ENCODE results near the gene DNAH12.

Gene DNAH12

GRCh38 chr3:57544181-57545125, at the start of gene DNAH12:
TSS of gene DNAH12 (minus strand) at chr3:57544344. CDS start at chr3:57542870, 1,474 bp downstream.
- no peak for DNase-seq (ENCODE audit: low read depth)

- no peak for DNase-seq (ENCODE audit: low read depth)
These were observed 48.2 kb upstream of the DNAH12 start for GRCh38 chr3:57592306-57592705.

- DNase-seq (ENCODE audit: low read depth): no peak
These were observed 43.8 kb upstream of the DNAH12 start for GRCh38 chr3:57587905-57588304.

GRCh38 chr3:57586778-57587177, 42.6 kb upstream of the DNAH12 start:
- no peak for DNase-seq (ENCODE audit: low read depth)

- DNase-seq (ENCODE audit: low read depth): no peak
These were observed 39.4 kb upstream of the DNAH12 start for GRCh38 chr3:57583544-57583943.

- no peak for DNase-seq (ENCODE audit: low read depth)
These were observed 38.5 kb upstream of the DNAH12 start for GRCh38 chr3:57582474-57583168.

GRCh38 chr3:57577801-57578200, 33.7 kb upstream of the DNAH12 start:
- DNase-seq (ENCODE audit: low read depth): no peak

- no peak for DNase-seq (ENCODE audit: low read depth)
These were observed 32.0 kb upstream of the DNAH12 start for GRCh38 chr3:57575966-57576626.

- no peak for DNase-seq (ENCODE audit: low read depth)
These were observed 28.0 kb upstream of the DNAH12 start for GRCh38 chr3:57572096-57572495.

- no peak for DNase-seq (ENCODE audit: low read depth)
These were observed 26.7 kb upstream of the DNAH12 start for GRCh38 chr3:57570878-57571277.

GRCh38 chr3:57569859-57570450, 25.8 kb upstream of the DNAH12 start:
- DNase-seq (ENCODE audit: low read depth): no peak

- DNase-seq (ENCODE audit: low read depth): no peak
These were observed 15.4 kb upstream of the DNAH12 start for GRCh38 chr3:57559526-57559925.

- DNase-seq (ENCODE audit: low read depth): no peak
These were observed 13.0 kb upstream of the DNAH12 start for GRCh38 chr3:57557085-57557537.

- DNase-seq (ENCODE audit: low read depth): no peak
These were observed 12.4 kb upstream of the DNAH12 start for GRCh38 chr3:57556459-57557084.

- peak; percentile 92 for DNase-seq (ENCODE audit: low read depth)
These were observed 11.8 kb upstream of the DNAH12 start, which contains the start of gene PDE12 for GRCh38 chr3:57555738-57556458. TSS of gene PDE12 (plus strand) at chr3:57556274. CDS start at chr3:57556380, 106 bp downstream.

GRCh38 chr3:57555306-57555705, 11.2 kb upstream of the DNAH12 start:
- no peak for DNase-seq (ENCODE audit: low read depth)

- no peak for DNase-seq (ENCODE audit: low read depth)
These were observed 2.5 kb upstream of the DNAH12 start for GRCh38 chr3:57546616-57547015.

GRCh38 chr3:57545636-57546268, 1.6 kb upstream of the DNAH12 start:
- no peak for DNase-seq (ENCODE audit: low read depth)

- no peak for DNase-seq (ENCODE audit: low read depth)
These were observed 5.7 kb downstream of the DNAH12 start for GRCh38 chr3:57538465-57538864.

GRCh38 chr3:57530071-57530608, 14.0 kb downstream of the DNAH12 start:
- DNase-seq (ENCODE audit: low read depth): no peak
